Spleen (tissue), 7 donors: ENCODE data around the gene HNRNPA2B1.

Source experiments
- POLR2A ChIP-seq, 3 donors: fragments of 450-650 bp; IDR thresholded peaks; one replicate each; pipeline ENCODE4 v1.5.1; 2017; ENCODE audit warnings: antibody characterized with exemption in 3 of 3, mild to moderate bottlenecking in 1 of 3
- POLR2AphosphoS5 ChIP-seq, 3 donors: sonication (generic); formaldehyde crosslinking; IDR thresholded peaks; one replicate each; pipeline ENCODE4 v1.5.1; 2017; ENCODE audit warnings: antibody characterized with exemption in 3 of 3
- TF ChIP-seq, protein P1 (sequence below), 11 experiments: fragments of 200-600 bp in 7 of 11; fragments of 450-650 bp in 4 of 11; sonication (generic) in 4 of 11; IDR thresholded peaks in 8 of 11; conservative IDR thresholded peaks in 3 of 11; 1 replicate in 7 of 11; 2 replicates in 4 of 11; pipeline versions ENCODE4 v1.4.0 to v1.8.0; 2016 to 2021; ENCODE audit warnings: antibody characterized with exemption in 11 of 11, inconsistent platforms in 4 of 11, mild to moderate bottlenecking in 1 of 11
- donor health status: DM: no; HTN: no; CAD: no; lungs with moderate emphysema.
- donor health status: DM: no; HTN: no; CAD: no.
- donor health status: DM: no; HTN: no; CAD: no.

DNA sequence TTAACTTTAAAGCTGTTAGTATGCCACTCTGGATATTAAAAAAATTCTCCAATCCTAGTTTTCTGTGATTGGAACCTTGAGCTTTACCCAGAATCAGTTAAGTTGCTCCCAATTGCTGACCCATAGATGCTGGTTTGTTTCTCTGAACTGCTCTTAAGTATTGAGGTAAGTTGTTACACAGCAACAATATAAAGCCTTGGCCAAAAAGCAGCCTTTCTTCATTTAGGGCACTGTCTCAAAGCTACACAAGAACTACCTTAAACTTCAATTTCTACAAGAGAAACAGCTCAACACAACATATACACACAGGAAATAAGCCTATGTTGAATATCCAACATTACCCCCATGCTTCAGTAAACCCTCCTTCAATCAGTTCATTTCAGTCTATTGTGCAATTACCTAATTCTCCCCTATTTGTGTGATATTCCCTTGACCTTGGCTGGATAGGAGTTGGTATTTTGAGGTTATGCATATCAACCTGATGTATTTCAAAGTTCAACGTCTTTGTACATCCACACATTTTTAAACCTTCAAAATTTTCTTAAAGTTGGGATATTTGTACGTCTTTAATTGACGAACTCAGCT lies 11.5 kb downstream of the HNRNPA2B1 start:
- TF ChIP-seq, protein P1, sequence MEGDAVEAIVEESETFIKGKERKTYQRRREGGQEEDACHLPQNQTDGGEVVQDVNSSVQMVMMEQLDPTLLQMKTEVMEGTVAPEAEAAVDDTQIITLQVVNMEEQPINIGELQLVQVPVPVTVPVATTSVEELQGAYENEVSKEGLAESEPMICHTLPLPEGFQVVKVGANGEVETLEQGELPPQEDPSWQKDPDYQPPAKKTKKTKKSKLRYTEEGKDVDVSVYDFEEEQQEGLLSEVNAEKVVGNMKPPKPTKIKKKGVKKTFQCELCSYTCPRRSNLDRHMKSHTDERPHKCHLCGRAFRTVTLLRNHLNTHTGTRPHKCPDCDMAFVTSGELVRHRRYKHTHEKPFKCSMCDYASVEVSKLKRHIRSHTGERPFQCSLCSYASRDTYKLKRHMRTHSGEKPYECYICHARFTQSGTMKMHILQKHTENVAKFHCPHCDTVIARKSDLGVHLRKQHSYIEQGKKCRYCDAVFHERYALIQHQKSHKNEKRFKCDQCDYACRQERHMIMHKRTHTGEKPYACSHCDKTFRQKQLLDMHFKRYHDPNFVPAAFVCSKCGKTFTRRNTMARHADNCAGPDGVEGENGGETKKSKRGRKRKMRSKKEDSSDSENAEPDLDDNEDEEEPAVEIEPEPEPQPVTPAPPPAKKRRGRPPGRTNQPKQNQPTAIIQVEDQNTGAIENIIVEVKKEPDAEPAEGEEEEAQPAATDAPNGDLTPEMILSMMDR (IDR thresholded peaks at IDR 0.05 in 8 of 11, conservative IDR thresholded peaks at IDR 0.05 in 3 of 11): no peak
- TF ChIP-seq POLR2A (IDR thresholded peaks at IDR 0.05): no peak
- TF ChIP-seq POLR2AphosphoS5 (IDR thresholded peaks at IDR 0.05): no peak
